SH-SY5Y (cell line): ENCODE measurements around the gene KRT79.

ENCODE experiments used
- GATA2 ChIP-seq: IDR thresholded peaks from 2 replicates; pipeline ENCODE4 v1.6.1; 2011; ENCODE audit warnings: mild to moderate bottlenecking, low read depth, low read length
- GATA3 ChIP-seq: IDR thresholded peaks from 2 replicates; pipeline ENCODE4 v1.6.1; 2011; ENCODE audit warnings: low read depth, mild to moderate bottlenecking, low read length, moderate library complexity

DNA sequence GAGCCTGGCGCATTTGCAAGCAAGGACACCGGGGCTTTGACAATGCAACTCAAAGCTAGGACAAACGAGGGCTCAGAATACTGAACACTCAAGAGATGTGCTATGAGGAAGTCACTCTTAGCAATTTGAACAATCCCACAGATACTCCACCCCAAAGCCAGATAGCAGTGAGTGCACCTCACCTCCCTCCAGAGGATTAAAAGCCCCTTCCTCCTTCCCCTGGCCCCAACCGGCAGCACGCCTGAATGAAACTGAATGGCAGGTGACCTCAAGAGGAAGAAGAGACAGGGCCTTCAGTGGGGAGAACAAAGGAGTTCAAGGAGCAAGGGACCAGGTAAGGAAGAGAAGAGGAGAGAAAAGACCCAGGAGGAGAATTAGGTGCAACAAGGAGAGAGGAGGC, 16.6 kb upstream of the KRT79 start:
- TF ChIP-seq GATA2 (no peak), GATA3 (no peak)
